Measurements from ENCODE around the gene GPHN.

The GPHN gene

GRCh38 chr14:66507722-66508546 lies at the start of gene GPHN:
GPHN (plus strand) TSS chr14:66508147.
- peak; percentile 89 to 92 for DNase-seq

- no peak for DNase-seq
These were observed 48.3 kb upstream of the GPHN start for GRCh38 chr14:66459603-66460002.

- no peak for DNase-seq
These were observed 43.7 kb upstream of the GPHN start for GRCh38 chr14:66464261-66464660.

GRCh38 chr14:66468778-66469367 lies 39.1 kb upstream of the GPHN start:
- DNase-seq, result no peak

GRCh38 chr14:66471584-66471983 lies 36.4 kb upstream of the GPHN start:
- no peak for DNase-seq

- no peak for DNase-seq
These were observed 35.7 kb upstream of the GPHN start for GRCh38 chr14:66472251-66472650.

GRCh38 chr14:66473223-66473622 lies 34.7 kb upstream of the GPHN start:
- DNase-seq, result no peak

- no peak for DNase-seq
These were observed 31.0 kb upstream of the GPHN start for GRCh38 chr14:66476964-66477363.

GRCh38 chr14:66477567-66477966 lies 30.4 kb upstream of the GPHN start:
- DNase-seq, result no peak

GRCh38 chr14:66482873-66483272 lies 25.1 kb upstream of the GPHN start:
- DNase-seq, result no peak

GRCh38 chr14:66483322-66483721 lies 24.6 kb upstream of the GPHN start:
- DNase-seq, result no peak

GRCh38 chr14:66485029-66485428 lies 22.9 kb upstream of the GPHN start:
- DNase-seq, result no peak

GRCh38 chr14:66485910-66486421 lies 22.0 kb upstream of the GPHN start, which contains the start of gene CCDC196:
CCDC196 (plus strand) TSS chr14:66486371; CDS start chr14:66486503, 132 bp downstream.
- no peak for DNase-seq

- no peak for DNase-seq
These were observed 20.8 kb upstream of the GPHN start for GRCh38 chr14:66487164-66487563.

GRCh38 chr14:66490143-66491111 lies 17.5 kb upstream of the GPHN start:
- no peak for DNase-seq

GRCh38 chr14:66493750-66494149 lies 14.2 kb upstream of the GPHN start:
- DNase-seq, result no peak

GRCh38 chr14:66495218-66496098 lies 12.5 kb upstream of the GPHN start:
- DNase-seq, result peak; percentile 20 to 58

- DNase-seq, result no peak
These were observed 11.6 kb upstream of the GPHN start for GRCh38 chr14:66496188-66496807.

GRCh38 chr14:66496911-66497310 lies 11.0 kb upstream of the GPHN start:
- DNase-seq, result no peak

- no peak for DNase-seq
These were observed 9.6 kb upstream of the GPHN start for GRCh38 chr14:66498311-66498710.

GRCh38 chr14:66501592-66501991 lies 6.4 kb upstream of the GPHN start:
- no peak for DNase-seq

Data from CD4-positive, alpha-beta T cell treated with Interleukin-4 for 1 hour (primary cell).